Upper lobe of left lung (tissue), 6 donors: ENCODE data around the gene PDXP. TPM values are rescaled to one million over a fixed set of nuclear protein-coding genes. Genes with fewer than 3 reads are reported as not detected.

ENCODE experiments used
- ATAC-seq, 2 donors: fragments of 200-7000 bp; cut with Tn5 transposase; one replicate each; pipeline ENCODE4 v1.9.1; 2022; ENCODE audit warnings: mild to moderate bottlenecking in 2 of 2, moderate library complexity in 2 of 2; ENCODE audit not compliant: low FRiP score in 2 of 2
- DNase-seq, 2 donors: peaks; one replicate each; pipeline ENCODE4 v3.0.0-alpha.2; 2019 to 2020
- H3K27ac ChIP-seq, 4 donors: fragments of 200-600 bp; sonication (generic); one replicate each; pipeline ENCODE4 v1.5.1; 2016 to 2019
- H3K27me3 ChIP-seq, 4 donors: fragments of 200-600 bp; sonication (generic); one replicate each; pipeline ENCODE4 v1.5.1; 2017 to 2019
- H3K36me3 ChIP-seq, 4 donors: fragments of 200-600 bp; sonication (generic); one replicate each; pipeline ENCODE4 v1.5.1; 2016 to 2019
- H3K4me1 ChIP-seq, 4 donors: fragments of 200-600 bp; sonication (generic); one replicate each; pipeline ENCODE4 v1.5.1; 2018 to 2019
- H3K4me3 ChIP-seq, 4 donors: fragments of 200-600 bp; sonication (generic); one replicate each; pipeline ENCODE4 v1.5.1; 2017 to 2019; ENCODE audit warnings: mild to moderate bottlenecking in 2 of 4, moderate library complexity in 1 of 4
- H3K9me3 ChIP-seq, 4 donors: fragments of 200-600 bp; sonication (generic); one replicate each; pipeline ENCODE4 v1.5.1; 2018 to 2019
- CTCF ChIP-seq, 6 experiments: fragments of 450-650 bp in 4 of 6; fragments of 200-600 bp in 2 of 6; sonication (generic) in 2 of 6; IDR thresholded peaks; one replicate each; pipeline ENCODE4 v1.5.1; 2016 to 2019; ENCODE audit warnings: antibody characterized with exemption in 6 of 6
- EP300 ChIP-seq, 4 donors: sonication (generic); formaldehyde crosslinking; IDR thresholded peaks; one replicate each; pipeline ENCODE4 v1.5.1; 2017; ENCODE audit warnings: antibody characterized with exemption in 4 of 4, control low read depth in 2 of 4
- POLR2A ChIP-seq, 4 donors: fragments of 450-650 bp; IDR thresholded peaks; one replicate each; pipeline ENCODE4 v1.5.1; 2016 to 2017; ENCODE audit warnings: antibody characterized with exemption in 4 of 4, mild to moderate bottlenecking in 2 of 4
- POLR2AphosphoS5 ChIP-seq, 2 donors: sonication (generic); formaldehyde crosslinking; IDR thresholded peaks; one replicate each; pipeline ENCODE4 v1.5.1; 2017; ENCODE audit warnings: antibody characterized with exemption in 2 of 2
- WGBS, 2 donors: methylation state at CpG; one replicate each; pipeline ENCODE4 v1.1.5; 2017 to 2018; 5-methylcytosine and 5-hydroxymethylcytosine counted together
- total RNA-seq, 6 donors: library from RNA; depleted of rRNA in 4 of 6; stranded (reverse); fragments of >200 nt in 4 of 6; gene quantifications; one replicate each; pipeline versions ENCODE4 v1.1.0 to v1.2.1, GENCODE V29; 2016 to 2021
- donor health status: DM: no; HTN: no; CAD: no; lungs with moderate emphysema.
- donor health status: DM: no; HTN: yes; CAD: no; lungs with severe emphysema.

PDXP gene
- total RNA-seq, 6 donors from 2014 or later = 2.1 to 11.1 (median 8.7) TPM

GRCh38 chr22:37634417-37634924, 24.1 kb upstream of the PDXP start:
- Histone ChIP-seq H3K4me1 (peaks cover 57 to 64% (median 61%) of the 10 kb centered on the region in 4 donors), H3K9me3 (no peaks in the 10 kb centered on the region), H3K27ac (peak overlapping the region; percentile 77 to 91 (median 86)), H3K27me3 (no peaks in the 10 kb centered on the region), H3K36me3 (peaks cover 7 to 31% (median 26%) of the 10 kb centered on the region in 4 donors), H3K4me3 (peak overlapping the region in 2 of 4 donors; percentile 12 to 24)
- 41 to 55% methylated on average over 7 of the region's 8 CpGs for WGBS, 2 donors
- no peak for DNase-seq
- TF ChIP-seq EP300 (IDR thresholded peaks at IDR 0.05) = no peak
- TF ChIP-seq POLR2AphosphoS5 (IDR thresholded peaks at IDR 0.05) = no peak
- no peak for TF ChIP-seq POLR2A (IDR thresholded peaks at IDR 0.05)
- no peak for TF ChIP-seq CTCF (IDR thresholded peaks at IDR 0.05)
- no peak for ATAC-seq

- WGBS, 2 donors = 87 to 90% methylated on average over 5 to 7 of the region's 7 CpGs
- Histone ChIP-seq H3K27me3 (no peaks in the 10 kb centered on the region), H3K36me3 (peaks cover 2 to 24% (median 19%) of the 10 kb centered on the region in 4 donors), H3K9me3 (no peaks in the 10 kb centered on the region), H3K27ac (peak overlapping the region in 3 of 4 donors; percentile 83 to 91 (median 88)), H3K4me1 (peaks cover 63 to 71% (median 65%) of the 10 kb centered on the region in 4 donors), H3K4me3 (no peak overlapping the region)
- ATAC-seq = no peak
- TF ChIP-seq CTCF (IDR thresholded peaks at IDR 0.05) = no peak
- no peak for TF ChIP-seq EP300 (IDR thresholded peaks at IDR 0.05)
- TF ChIP-seq POLR2AphosphoS5 (IDR thresholded peaks at IDR 0.05) = no peak
- TF ChIP-seq POLR2A (IDR thresholded peaks at IDR 0.05) = no peak
- no peak for DNase-seq
Measured at GRCh38 chr22:37635157-37635556, 23.4 kb upstream of the PDXP start.

- H3K36me3 ChIP-seq = peaks cover 0 to 12% (median 7%) of the 10 kb centered on the region in 4 donors
- H3K4me3 ChIP-seq = no peak overlapping the region
- TF ChIP-seq EP300 (IDR thresholded peaks at IDR 0.05) (no peak), POLR2A (IDR thresholded peaks at IDR 0.05) (no peak), POLR2AphosphoS5 (IDR thresholded peaks at IDR 0.05) (no peak), CTCF (IDR thresholded peaks at IDR 0.05) (peak in 1 of 6 experiments; percentile 16)
- peak overlapping the region; percentile 10 to 91 (median 33) for H3K27ac ChIP-seq
- no peaks in the 10 kb centered on the region for H3K27me3 ChIP-seq
- WGBS, 2 donors = 55 to 63% methylated on average over 3 to 5 of the region's 6 CpGs
- DNase-seq (no peak), ATAC-seq (no peak)
- peaks cover 74 to 79% (median 77%) of the 10 kb centered on the region in 4 donors for H3K4me1 ChIP-seq
- H3K9me3 ChIP-seq = no peaks in the 10 kb centered on the region
Measured at GRCh38 chr22:37636186-37636948, 22.2 kb upstream of the PDXP start.

GRCh38 chr22:37636949-37637273, 21.6 kb upstream of the PDXP start:
- ATAC-seq (no peak), DNase-seq (no peak)
- H3K27ac ChIP-seq = peak overlapping the region in 3 of 4 donors; percentile 17 to 91 (median 49)
- H3K4me3 ChIP-seq = no peak overlapping the region
- TF ChIP-seq EP300 (IDR thresholded peaks at IDR 0.05) (no peak), POLR2A (IDR thresholded peaks at IDR 0.05) (no peak), POLR2AphosphoS5 (IDR thresholded peaks at IDR 0.05) (no peak), CTCF (IDR thresholded peaks at IDR 0.05) (no peak)
- peaks cover 74 to 79% (median 77%) of the 10 kb centered on the region in 4 donors for H3K4me1 ChIP-seq
- H3K36me3 ChIP-seq = peaks cover 0 to 7% (median 2%) of the 10 kb centered on the region in 4 donors
- no peaks in the 10 kb centered on the region for H3K9me3 ChIP-seq
- H3K27me3 ChIP-seq = no peaks in the 10 kb centered on the region
- WGBS, 2 donors = 69 to 79% methylated on average over 3 of the region's 3 CpGs
